NCI-H1105 (cell line): ENCODE data around the gene PTPN3.

Experiments
- DNase-seq: peaks from one replicate; lab custom pipeline; 2025; lab: John Stamatoyannopoulos, UW

PTPN3 gene

GRCh38 chr9:109475526-109475925 lies 22.6 kb downstream of the PTPN3 start:
- DNase-seq = no peak

GRCh38 chr9:109474944-109475343 lies 23.2 kb downstream of the PTPN3 start:
- DNase-seq = no peak

GRCh38 chr9:109474170-109474569 lies 23.9 kb downstream of the PTPN3 start:
- no peak for DNase-seq

- no peak for DNase-seq
These were observed 24.8 kb downstream of the PTPN3 start for GRCh38 chr9:109473329-109473728.

GRCh38 chr9:109471475-109472393 lies 26.4 kb downstream of the PTPN3 start:
- DNase-seq = no peak

GRCh38 chr9:109469646-109470358 lies 28.3 kb downstream of the PTPN3 start:
- DNase-seq = peak; percentile 40

GRCh38 chr9:109468927-109469326 lies 29.2 kb downstream of the PTPN3 start:
- no peak for DNase-seq

- DNase-seq = no peak
These were observed 30.2 kb downstream of the PTPN3 start for GRCh38 chr9:109467936-109468335.

- DNase-seq = no peak
These were observed 31.2 kb downstream of the PTPN3 start for GRCh38 chr9:109466623-109467590.

GRCh38 chr9:109463924-109464625 lies 34.0 kb downstream of the PTPN3 start:
- DNase-seq = no peak

GRCh38 chr9:109460576-109460975 lies 37.5 kb downstream of the PTPN3 start:
- no peak for DNase-seq

GRCh38 chr9:109459423-109459822 lies 38.7 kb downstream of the PTPN3 start:
- no peak for DNase-seq

- no peak for DNase-seq
These were observed 39.5 kb downstream of the PTPN3 start for GRCh38 chr9:109458453-109459211.

GRCh38 chr9:109456811-109457210 lies 41.3 kb downstream of the PTPN3 start:
- DNase-seq = no peak

GRCh38 chr9:109455861-109456260 lies 42.2 kb downstream of the PTPN3 start:
- no peak for DNase-seq

GRCh38 chr9:109455391-109455790 lies 42.7 kb downstream of the PTPN3 start:
- DNase-seq = no peak

GRCh38 chr9:109454601-109455155 lies 43.4 kb downstream of the PTPN3 start:
- DNase-seq = no peak

GRCh38 chr9:109454041-109454440 lies 44.1 kb downstream of the PTPN3 start:
- no peak for DNase-seq

GRCh38 chr9:109453210-109453842 lies 44.8 kb downstream of the PTPN3 start:
- no peak for DNase-seq

GRCh38 chr9:109452761-109453160 lies 45.3 kb downstream of the PTPN3 start:
- no peak for DNase-seq
